ENCODE results near the gene ELAPOR1. TPM values are rescaled to one million over a fixed set of nuclear protein-coding genes. Genes with fewer than 3 reads are reported as not detected.

Gene ELAPOR1
- total RNA-seq = not detected in 2 replicates

GRCh38 chr1:109113590-109114341 is at the start of gene ELAPOR1:
Gene ELAPOR1 (plus strand): TSS chr1:109114115. CDS start chr1:109114184, 69 bp downstream.

DNA sequence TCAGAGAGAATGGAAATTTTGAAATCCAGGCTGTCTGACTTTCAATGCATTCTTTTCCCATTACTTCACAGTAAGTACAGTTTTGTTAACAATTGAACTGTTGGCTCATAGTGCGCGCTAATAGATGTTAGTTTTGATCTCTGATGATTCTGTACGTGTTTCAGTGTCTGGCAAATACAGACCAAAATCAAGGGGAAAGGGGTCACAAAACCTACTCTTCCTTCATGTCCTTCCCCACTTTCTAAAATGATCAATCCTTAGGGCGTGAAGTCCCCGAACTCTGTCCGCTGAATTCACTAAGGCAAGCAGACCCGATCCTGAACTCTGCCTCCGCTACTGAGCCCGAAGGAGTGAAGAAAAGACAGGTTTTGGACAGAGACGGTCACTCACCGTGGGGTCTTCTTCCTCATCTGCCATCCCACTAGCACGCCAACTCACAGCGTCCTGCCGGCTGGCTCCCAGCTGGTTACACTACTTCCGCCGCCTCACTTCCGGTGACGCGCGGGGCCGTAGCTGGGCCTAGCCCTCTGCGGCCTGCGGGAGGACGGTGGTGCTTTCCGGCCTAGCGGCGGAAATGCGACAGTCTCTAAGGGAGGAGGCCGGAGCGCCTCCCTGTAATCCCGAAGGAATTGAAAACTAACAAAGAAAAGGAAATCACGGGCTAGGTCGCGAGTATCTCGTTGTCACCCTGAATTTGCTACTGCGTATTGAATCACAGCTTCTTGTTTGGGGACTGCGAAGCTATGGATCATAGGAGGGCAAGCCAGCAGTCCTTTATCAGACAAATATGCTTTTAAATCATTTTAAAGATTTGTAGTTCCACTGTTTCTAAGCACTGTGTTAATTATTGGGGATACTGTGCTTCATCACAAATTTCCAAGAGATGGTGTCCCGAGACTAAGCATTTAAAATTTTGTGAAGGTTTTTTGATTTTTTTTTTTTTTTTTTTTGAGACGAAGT is 38.1 kb upstream of the ELAPOR1 start, which contains the start of gene TAF13:
Gene TAF13 (minus strand): TSS at position 473 of the 960 bp plus-strand sequence. CDS start 56 bp downstream, at position 417.

GRCh38 chr1:109090196-109091077 is 23.5 kb upstream of the ELAPOR1 start, which contains the start of gene TMEM167B:
Gene TMEM167B (plus strand): TSS chr1:109090764. CDS start chr1:109090873, 109 bp downstream.

Other genes with a start within 250 kb of the ELAPOR1 start
- gene GPSM2, start 237.1 kb upstream of the ELAPOR1 start, total RNA-seq = 6.4 and 23.9 TPM in 2 replicates
- 22.7 and 25.8 TPM in 2 replicates for gene CLCC1, start 150.6 kb upstream of the ELAPOR1 start, total RNA-seq
- 6.2 and 9.5 TPM in 2 replicates for gene WDR47, start 72.0 kb upstream of the ELAPOR1 start, total RNA-seq
- gene TAF13, start 38.1 kb upstream of the ELAPOR1 start, total RNA-seq = 23.9 and 72.1 TPM in 2 replicates
- gene TMEM167B, start 23.4 kb upstream of the ELAPOR1 start, total RNA-seq = 16.3 and 22.6 TPM in 2 replicates
- 220 and 297 TPM in 2 replicates for gene SARS1, start 99.8 kb downstream of the ELAPOR1 start, total RNA-seq
- 0.43 and 1.2 TPM in 2 replicates for gene CELSR2, start 135.4 kb downstream of the ELAPOR1 start, total RNA-seq
- gene PSRC1, start 169.0 kb downstream of the ELAPOR1 start, total RNA-seq = 5.3 and 9.9 TPM in 2 replicates
- not detected in 2 replicates for gene MYBPHL, start 192.9 kb downstream of the ELAPOR1 start, total RNA-seq